Smooth muscle cell (in vitro differentiated cells): ENCODE measurements around the gene RNF8. TPM values are rescaled to one million over a fixed set of nuclear protein-coding genes. Genes with fewer than 3 reads are reported as not detected.
"Not testable (repeated sequence)": the region's sequence is repeated elsewhere in the genome, so short reads cannot be mapped to it uniquely, and the experiment has no call there.

Experiments
- DNase-seq: peaks from one replicate; lab custom pipeline; 2025; ENCODE audit not compliant: unreplicated experiment; lab: John Stamatoyannopoulos, UW
- H2AFZ ChIP-seq: fragments of 200-600 bp; sonication (generic); 2 replicates; pipeline ENCODE4 v1.6.0; 2016; ENCODE audit warnings: antibody characterized with exemption, low read depth, mild to moderate bottlenecking
- H3F3A ChIP-seq: fragments of 200-600 bp; sonication (generic); 2 replicates; pipeline ENCODE4 v1.6.0; 2017; ENCODE audit warnings: antibody characterized with exemption, low read depth
- H3K27ac ChIP-seq: fragments of 200-600 bp; sonication (generic); 2 replicates; pipeline ENCODE4 v1.5.1; 2016; ENCODE audit warnings: low read depth, mild to moderate bottlenecking
- H3K27me3 ChIP-seq: fragments of 200-600 bp; sonication (generic); 2 replicates; pipeline ENCODE4 v1.6.1; 2016; ENCODE audit warnings: low read depth, mild to moderate bottlenecking
- H3K36me3 ChIP-seq: fragments of 200-600 bp; sonication (generic); 2 replicates; pipeline ENCODE4 v1.5.1; 2016; ENCODE audit warnings: low read depth
- H3K4me1 ChIP-seq: fragments of 200-600 bp; sonication (generic); 2 replicates; pipeline ENCODE4 v1.5.1; 2016; ENCODE audit warnings: low read depth
- H3K4me2 ChIP-seq: fragments of 200-600 bp; sonication (generic); 2 replicates; pipeline ENCODE4 v1.6.0; 2016; ENCODE audit warnings: mild to moderate bottlenecking
- H3K4me3 ChIP-seq: fragments of 200-600 bp; sonication (generic); 2 replicates; pipeline ENCODE4 v1.5.1; 2016; ENCODE audit warnings: mild to moderate bottlenecking
- H3K79me2 ChIP-seq: fragments of 200-600 bp; sonication (generic); 2 replicates; pipeline ENCODE4 v1.6.0; 2016; ENCODE audit warnings: low read depth, mild to moderate bottlenecking
- H3K9ac ChIP-seq: fragments of 200-600 bp; sonication (generic); 2 replicates; pipeline ENCODE4 v1.6.0; 2016; ENCODE audit warnings: low read depth
- H3K9me3 ChIP-seq: fragments of 200-600 bp; sonication (generic); replicated peaks from 2 replicates; pipeline ENCODE4 v1.5.1; 2016; ENCODE audit warnings: low read depth
- H4K20me1 ChIP-seq: fragments of 200-600 bp; sonication (generic); 2 replicates; pipeline ENCODE4 v1.6.0; 2016; ENCODE audit warnings: low read depth
- WGBS: methylation state at CpG from one replicate; pipeline ENCODE4 v1.1.7; 2016; ENCODE audit warnings: low lambda C conversion rate; 5-methylcytosine and 5-hydroxymethylcytosine counted together
- polyA plus RNA-seq: library from polyadenylated mRNA; unstranded; fragments of >200 nt; fragmentation: Nextera tagmentation; extraction: Ambion mirVana; gene quantifications from 2 replicates; pipeline ENCODE4 v1.2.1, GENCODE V29; 2016
- total RNA-seq: library from RNA; depleted of rRNA; stranded (reverse); fragments of >200 nt; gene quantifications from 2 replicates; pipeline ENCODE4 v1.2.3, GENCODE V29; 2014
- TF ChIP-seq, protein P1 (sequence below): fragments of 200-600 bp; sonication (generic); IDR thresholded peaks from 2 replicates; pipeline ENCODE4 v1.5.1; 2017; ENCODE audit warnings: borderline replicate concordance, mild to moderate bottlenecking, antibody characterized with exemption; ENCODE audit not compliant: insufficient read depth, poor library complexity, severe bottlenecking

Gene RNF8
- total and polyA plus RNA-seq, 2 experiments from 2014 or later = 16.7 to 23.6 TPM

DNA sequence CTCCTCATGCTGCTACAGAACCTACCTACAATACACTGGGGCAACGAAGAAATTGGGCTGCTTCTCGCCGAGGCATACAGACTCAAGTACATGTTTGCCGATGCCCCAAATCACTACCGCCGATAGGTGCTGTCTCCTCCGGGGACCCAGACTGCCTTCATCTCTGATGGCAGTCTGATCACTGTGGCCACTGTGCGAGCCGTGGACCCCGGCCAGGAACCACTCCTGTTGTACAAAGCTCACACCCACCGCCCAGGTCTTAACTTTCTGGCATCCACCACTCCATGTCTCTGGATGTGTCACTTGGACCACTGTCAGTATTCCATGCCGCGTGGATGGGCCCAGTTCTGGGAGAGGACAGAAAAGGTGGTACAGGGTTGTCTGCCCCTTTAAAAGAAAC is 22.7 kb upstream of the RNF8 start:
- no peaks in the 10 kb centered on the region for H4K20me1 ChIP-seq
- H3F3A ChIP-seq = no peaks in the 10 kb centered on the region

DNA sequence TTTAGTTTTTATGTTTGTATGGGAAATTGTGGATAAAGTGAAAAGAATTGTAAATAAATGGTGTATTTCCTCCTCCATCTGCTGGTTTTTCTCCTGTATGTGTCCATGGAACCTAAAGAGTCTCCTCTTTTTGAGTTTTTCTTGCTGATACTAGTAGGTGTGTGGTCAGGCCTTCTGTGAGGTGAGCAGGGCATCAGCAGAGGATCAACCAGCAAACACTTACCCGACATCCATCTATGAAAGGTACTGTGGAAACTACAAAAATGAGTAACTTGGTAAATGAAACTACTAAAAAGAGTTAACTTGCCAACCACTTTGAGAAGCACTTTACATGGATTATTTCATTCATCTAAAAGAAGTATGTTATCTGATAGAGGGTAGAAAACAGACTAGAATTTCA is 20.9 kb upstream of the RNF8 start:
- Histone ChIP-seq H3K4me3 (no peak overlapping the region), H3K79me2 (no peaks in the 10 kb centered on the region), H4K20me1 (no peaks in the 10 kb centered on the region), H3K27me3 (no peaks in the 10 kb centered on the region), H3K4me2 (no peak overlapping the region), H3K27ac (no peak overlapping the region), H3K4me1 (no peaks in the 10 kb centered on the region), H3K36me3 (no peaks in the 10 kb centered on the region), H3K9me3 (no peaks in the 10 kb centered on the region), H2AFZ (no peak overlapping the region), H3F3A (no peaks in the 10 kb centered on the region), H3K9ac (no peak overlapping the region)
- TF ChIP-seq, protein P1, sequence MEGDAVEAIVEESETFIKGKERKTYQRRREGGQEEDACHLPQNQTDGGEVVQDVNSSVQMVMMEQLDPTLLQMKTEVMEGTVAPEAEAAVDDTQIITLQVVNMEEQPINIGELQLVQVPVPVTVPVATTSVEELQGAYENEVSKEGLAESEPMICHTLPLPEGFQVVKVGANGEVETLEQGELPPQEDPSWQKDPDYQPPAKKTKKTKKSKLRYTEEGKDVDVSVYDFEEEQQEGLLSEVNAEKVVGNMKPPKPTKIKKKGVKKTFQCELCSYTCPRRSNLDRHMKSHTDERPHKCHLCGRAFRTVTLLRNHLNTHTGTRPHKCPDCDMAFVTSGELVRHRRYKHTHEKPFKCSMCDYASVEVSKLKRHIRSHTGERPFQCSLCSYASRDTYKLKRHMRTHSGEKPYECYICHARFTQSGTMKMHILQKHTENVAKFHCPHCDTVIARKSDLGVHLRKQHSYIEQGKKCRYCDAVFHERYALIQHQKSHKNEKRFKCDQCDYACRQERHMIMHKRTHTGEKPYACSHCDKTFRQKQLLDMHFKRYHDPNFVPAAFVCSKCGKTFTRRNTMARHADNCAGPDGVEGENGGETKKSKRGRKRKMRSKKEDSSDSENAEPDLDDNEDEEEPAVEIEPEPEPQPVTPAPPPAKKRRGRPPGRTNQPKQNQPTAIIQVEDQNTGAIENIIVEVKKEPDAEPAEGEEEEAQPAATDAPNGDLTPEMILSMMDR = no peak
- DNase-seq = no peak
- 92% methylated on average over 1 of the region's 1 CpG for WGBS

More for the DNA sequence above, 22.7 kb upstream of the RNF8 start:
- Histone ChIP-seq H3K36me3 (no peaks in the 10 kb centered on the region), H2AFZ (no peak overlapping the region), H3K4me2 (no peak overlapping the region), H3K9ac (no peak overlapping the region), H3K9me3 (no peaks in the 10 kb centered on the region), H3K27ac (no peak overlapping the region), H3K4me1 (no peaks in the 10 kb centered on the region), H3K4me3 (no peak overlapping the region), H3K79me2 (no peaks in the 10 kb centered on the region), H3K27me3 (no peaks in the 10 kb centered on the region)
- over 99% methylated on average over 13 of the region's 13 CpGs for WGBS
- DNase-seq = no peak
- TF ChIP-seq, protein P1 = no peak

DNA sequence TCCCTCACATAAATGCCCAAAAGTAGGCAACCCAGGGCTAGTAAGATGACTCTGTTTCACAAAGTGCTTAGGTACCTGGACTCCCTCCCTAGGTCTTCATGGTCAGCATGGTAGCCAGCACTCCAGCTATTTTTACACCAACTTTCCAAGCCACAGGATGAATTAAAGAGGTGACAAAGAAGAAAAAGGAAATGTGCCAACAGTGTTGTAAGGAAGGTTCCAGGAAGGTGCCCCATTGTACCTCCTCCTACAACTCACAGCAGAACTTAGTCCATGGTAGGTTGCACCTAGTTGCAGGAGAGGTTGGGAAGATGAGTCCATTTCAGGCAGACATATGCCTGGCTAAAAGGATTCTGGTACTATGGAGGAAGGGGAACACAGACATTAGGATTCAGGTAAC is 19.7 kb upstream of the RNF8 start:
- H4K20me1 ChIP-seq = no peaks in the 10 kb centered on the region
- no peaks in the 10 kb centered on the region for H3K79me2 ChIP-seq
- no peak overlapping the region for H3K4me3 ChIP-seq
- no peaks in the 10 kb centered on the region for H3K4me1 ChIP-seq
- H3K36me3 ChIP-seq = no peaks in the 10 kb centered on the region
- no peaks in the 10 kb centered on the region for H3F3A ChIP-seq
- no peak overlapping the region for H3K9ac ChIP-seq
- H3K27me3 ChIP-seq = no peaks in the 10 kb centered on the region
- no peak overlapping the region for H2AFZ ChIP-seq
- TF ChIP-seq, protein P1 = no peak
- DNase-seq = no peak
- H3K9me3 ChIP-seq = no peaks in the 10 kb centered on the region
- H3K27ac ChIP-seq = no peak overlapping the region
- no peak overlapping the region for H3K4me2 ChIP-seq

DNA sequence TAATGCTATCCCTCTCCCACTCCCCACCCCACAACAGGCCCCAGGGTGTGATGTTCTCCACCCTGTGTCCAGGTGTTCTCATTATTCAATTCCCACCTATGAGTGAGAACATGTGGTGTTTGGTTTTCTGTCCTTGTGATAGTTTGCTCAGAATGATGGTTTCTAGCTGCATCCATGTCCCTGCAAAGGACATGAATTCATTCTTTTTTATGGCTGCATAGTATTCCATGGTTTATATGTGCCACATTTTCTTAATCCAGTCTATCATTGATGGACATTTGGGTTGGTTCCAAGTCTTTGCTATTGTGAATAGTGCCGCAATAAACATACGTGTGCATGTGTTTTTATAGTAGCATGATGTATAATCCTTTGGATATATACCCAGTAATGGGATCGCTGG is 15.5 kb upstream of the RNF8 start:
- H3K4me2 ChIP-seq, H3F3A ChIP-seq, H3K9ac ChIP-seq, H3K36me3 ChIP-seq, H3K9me3 ChIP-seq, DNase-seq, H2AFZ ChIP-seq, H3K27ac ChIP-seq, H3K79me2 ChIP-seq, H3K27me3 ChIP-seq, H3K4me1 ChIP-seq, H3K4me3 ChIP-seq, H4K20me1 ChIP-seq: not testable (repeated sequence)
- WGBS = 95% methylated on average over 3 of the region's 3 CpGs
